RCC 7860 (cell line): ENCODE data around the gene CLCN1.
"Not testable (repeated sequence)": the region's sequence is repeated elsewhere in the genome, so short reads cannot be mapped to it uniquely, and the experiment has no call there.

ENCODE experiments used
- DNase-seq: peaks from one replicate; pipeline ENCODE4 v3.0.0-alpha.2; 2015; ENCODE audit warnings: low spot score
- FAIRE-seq: peaks from 2 replicates; lab custom pipeline; 2012; peaks lifted over from hg19 to GRCh38; lab: Jason Lieb, UNC

The CLCN1 gene

GRCh38 chr7:143383642-143383957, 67.7 kb downstream of the CLCN1 start:
- no peak for FAIRE-seq

GRCh38 chr7:143384148-143384547, 68.2 kb downstream of the CLCN1 start:
- DNase-seq: no peak

More at GRCh38 chr7:143383642-143383957, 67.7 kb downstream of the CLCN1 start:
- no peak for DNase-seq

GRCh38 chr7:143384661-143385631, 69.0 kb downstream of the CLCN1 start:
- no peak for DNase-seq
- no peak for FAIRE-seq

More at GRCh38 chr7:143384148-143384547, 68.2 kb downstream of the CLCN1 start:
- FAIRE-seq: no peak

- DNase-seq (no peak), FAIRE-seq (no peak)
Measured at GRCh38 chr7:143385891-143386781, 70.2 kb downstream of the CLCN1 start.

- FAIRE-seq (no peak), DNase-seq (no peak)
Measured at GRCh38 chr7:143387156-143387975, 71.5 kb downstream of the CLCN1 start.

- DNase-seq (no peak), FAIRE-seq (no peak)
Measured at GRCh38 chr7:143388051-143388450, 72.1 kb downstream of the CLCN1 start.

- DNase-seq (no peak), FAIRE-seq (no peak)
Measured at GRCh38 chr7:143388491-143389101, 72.7 kb downstream of the CLCN1 start.

GRCh38 chr7:143389316-143390103, 73.6 kb downstream of the CLCN1 start:
- DNase-seq (no peak), FAIRE-seq (no peak)

- FAIRE-seq (no peak), DNase-seq (no peak)
Measured at GRCh38 chr7:143390104-143390772, 74.3 kb downstream of the CLCN1 start.

GRCh38 chr7:143390773-143391317, 74.9 kb downstream of the CLCN1 start:
- DNase-seq: no peak
- no peak for FAIRE-seq

GRCh38 chr7:143391462-143392404, 75.8 kb downstream of the CLCN1 start:
- FAIRE-seq (no peak), DNase-seq (no peak)

GRCh38 chr7:143392427-143392826, 76.5 kb downstream of the CLCN1 start:
- FAIRE-seq, DNase-seq: not testable (repeated sequence)

- FAIRE-seq: no peak
- DNase-seq: no peak
Measured at GRCh38 chr7:143392875-143393266, 77.0 kb downstream of the CLCN1 start.

GRCh38 chr7:143393267-143394041, 77.5 kb downstream of the CLCN1 start:
- FAIRE-seq: no peak

GRCh38 chr7:143394068-143394467, 78.2 kb downstream of the CLCN1 start:
- DNase-seq (no peak), FAIRE-seq (no peak)

More at GRCh38 chr7:143393267-143394041, 77.5 kb downstream of the CLCN1 start:
- no peak for DNase-seq

- no peak for FAIRE-seq
- DNase-seq: no peak
Measured at GRCh38 chr7:143394777-143395176, 78.9 kb downstream of the CLCN1 start.
